Lower leg skin (tissue), 3 donors: Measurements from ENCODE around the gene SP8.

Source experiments
- POLR2A ChIP-seq, 2 donors: fragments of 450-650 bp; IDR thresholded peaks; one replicate each; pipeline ENCODE4 v1.6.1; 2016 to 2017; ENCODE audit warnings: antibody characterized with exemption in 2 of 2, mild to moderate bottlenecking in 1 of 2, moderate library complexity in 1 of 2
- TF ChIP-seq, protein P1 (sequence below), 3 donors: fragments of 450-650 bp; IDR thresholded peaks; one replicate each; pipeline ENCODE4 v1.5.1; 2016; ENCODE audit warnings: antibody characterized with exemption in 3 of 3, mild to moderate bottlenecking in 3 of 3, moderate library complexity in 2 of 3

DNA sequence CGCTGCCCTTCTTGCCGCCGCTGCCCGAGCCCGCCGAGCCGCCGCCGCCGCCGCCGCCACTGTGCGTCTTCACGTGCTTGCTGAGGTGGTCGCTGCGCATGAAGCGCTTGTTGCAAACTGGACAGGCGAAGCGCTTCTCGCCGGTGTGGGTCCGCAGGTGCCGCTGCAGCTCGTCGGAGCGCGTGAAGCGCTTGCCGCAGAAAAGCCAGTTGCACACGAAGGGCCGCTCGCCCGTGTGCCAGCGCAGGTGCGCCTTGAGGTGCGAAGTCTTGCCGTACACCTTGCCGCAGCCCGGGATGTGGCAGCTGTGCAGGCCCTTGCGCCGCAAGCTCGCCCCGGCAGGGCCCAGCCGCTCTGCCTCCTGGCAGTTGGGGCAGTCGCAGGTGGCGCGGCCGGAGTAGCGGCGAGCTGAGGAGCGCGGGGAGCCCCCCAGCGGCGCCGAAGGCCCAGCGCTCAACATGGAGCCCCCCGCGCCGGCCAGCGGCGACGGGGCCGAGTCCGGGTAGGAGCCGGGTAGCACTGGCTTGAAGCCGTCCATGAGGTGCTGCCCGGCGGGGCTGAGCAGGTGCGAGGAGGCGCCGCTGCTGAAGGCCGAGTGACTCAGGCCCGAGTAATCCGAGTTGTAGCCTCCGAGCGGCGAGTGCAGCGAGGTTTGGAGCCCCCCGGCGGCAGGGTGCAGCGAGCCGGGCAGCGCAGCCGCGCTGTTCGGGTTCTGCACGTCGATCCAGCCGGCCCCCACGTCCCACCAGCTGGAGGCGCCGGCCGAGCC lies 2.1 kb downstream of the SP8 start:
- TF ChIP-seq, protein P1, sequence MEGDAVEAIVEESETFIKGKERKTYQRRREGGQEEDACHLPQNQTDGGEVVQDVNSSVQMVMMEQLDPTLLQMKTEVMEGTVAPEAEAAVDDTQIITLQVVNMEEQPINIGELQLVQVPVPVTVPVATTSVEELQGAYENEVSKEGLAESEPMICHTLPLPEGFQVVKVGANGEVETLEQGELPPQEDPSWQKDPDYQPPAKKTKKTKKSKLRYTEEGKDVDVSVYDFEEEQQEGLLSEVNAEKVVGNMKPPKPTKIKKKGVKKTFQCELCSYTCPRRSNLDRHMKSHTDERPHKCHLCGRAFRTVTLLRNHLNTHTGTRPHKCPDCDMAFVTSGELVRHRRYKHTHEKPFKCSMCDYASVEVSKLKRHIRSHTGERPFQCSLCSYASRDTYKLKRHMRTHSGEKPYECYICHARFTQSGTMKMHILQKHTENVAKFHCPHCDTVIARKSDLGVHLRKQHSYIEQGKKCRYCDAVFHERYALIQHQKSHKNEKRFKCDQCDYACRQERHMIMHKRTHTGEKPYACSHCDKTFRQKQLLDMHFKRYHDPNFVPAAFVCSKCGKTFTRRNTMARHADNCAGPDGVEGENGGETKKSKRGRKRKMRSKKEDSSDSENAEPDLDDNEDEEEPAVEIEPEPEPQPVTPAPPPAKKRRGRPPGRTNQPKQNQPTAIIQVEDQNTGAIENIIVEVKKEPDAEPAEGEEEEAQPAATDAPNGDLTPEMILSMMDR (IDR thresholded peaks at IDR 0.05) = no peak
- TF ChIP-seq POLR2A (IDR thresholded peaks at IDR 0.05) = no peak
